ENCODE results near the gene NRCAM. TPM values are rescaled to one million over a fixed set of nuclear protein-coding genes. Genes with fewer than 3 reads are reported as not detected.

The NRCAM gene
- polyA plus RNA-seq, 2 of the 4 experiments (the other 2 are of a cell fraction), result 129 to 210 TPM

- Histone ChIP-seq H3K4me2 (no peak overlapping the region), H3K27ac (no peak overlapping the region; a peak in 1 of 6 replicates), H3K4me3 (no peak overlapping the region), H3K4me1 (peaks cover 50% of the 10 kb centered on the region), H3K9me3 (no peaks in the 10 kb centered on the region)
- CTCF ChIA-PET, result no interaction called here
- WGBS (ENCODE audit: missing lambda C conversion rate), result 89% methylated on average over 3 of the region's 3 CpGs
- ATAC-seq (no peak), FAIRE-seq (no peak), DNase-seq (ENCODE audit: low read depth in 1 of 2, low spot score in 1 of 2) (no peak)
- TF ChIP-seq JUN (IDR thresholded peaks at IDR 0.05) (no peak), BHLHE40 (IDR thresholded peaks at IDR 0.05; ENCODE audit: low read depth, low read length) (no peak), ESRRA (IDR thresholded peaks at IDR 0.05; ENCODE audit: borderline replicate concordance, low read length) (no peak), MAFK (IDR thresholded peaks at IDR 0.05; ENCODE audit: partially characterized antibody) (no peak), ZSCAN20 (CRISPR knock-in tag; IDR thresholded peaks at IDR 0.05) (no peak), HMGXB4 (CRISPR knock-in tag; IDR thresholded peaks at IDR 0.05; ENCODE audit: borderline replicate concordance) (no peak), ZNF302 (CRISPR knock-in tag; IDR thresholded peaks at IDR 0.05) (no peak), BCL3 (IDR thresholded peaks at IDR 0.05) (no peak), HDAC2 (IDR thresholded peaks at IDR 0.05) (no peak), HOXA7 (CRISPR knock-in tag; IDR thresholded peaks at IDR 0.05) (no peak), RNF2 (IDR thresholded peaks at IDR 0.05; ENCODE audit: borderline replicate concordance, low read depth) (no peak), CHD4 (IDR thresholded peaks at IDR 0.05; ENCODE audit: borderline replicate concordance) (no peak), JUNB (IDR thresholded peaks at IDR 0.05) (no peak), PBX3 (IDR thresholded peaks at IDR 0.05) (no peak), HES2 (IDR thresholded peaks at IDR 0.05) (no peak), FOSL2 (IDR thresholded peaks at IDR 0.05) (no peak), FOSL2 (CRISPR knock-in tag; IDR thresholded peaks at IDR 0.05) (no peak)
- POLR2A ChIA-PET, result no interaction called here
Measured at GRCh38 chr7:108303332-108303731, 152.9 kb downstream of the NRCAM start.

- no peak for TF ChIP-seq JUNB (IDR thresholded peaks at IDR 0.05)
- TF ChIP-seq CTCF (IDR thresholded peaks at IDR 0.05), result no peak
- no peak for TF ChIP-seq FOXS1 (CRISPR knock-in tag; IDR thresholded peaks at IDR 0.05)
- TF ChIP-seq MAFK (IDR thresholded peaks at IDR 0.05; ENCODE audit: partially characterized antibody), result peak; percentile 57
- no peak for TF ChIP-seq ELK1 (IDR thresholded peaks at IDR 0.05; ENCODE audit: low read depth, low read length)
- TF ChIP-seq JUN (IDR thresholded peaks at IDR 0.05), result no peak
- TF ChIP-seq ZFP36 (IDR thresholded peaks at IDR 0.05; ENCODE audit: borderline replicate concordance, partially characterized antibody), result no peak
- no peak for TF ChIP-seq SREBF2 (IDR thresholded peaks at IDR 0.05)
- no peak for TF ChIP-seq PBX3 (IDR thresholded peaks at IDR 0.05)
- no peak for FAIRE-seq
- Histone ChIP-seq H3K27ac (peak overlapping the region; percentile 10 to 43; a peak in 3 of 6 replicates), H3K4me2 (no peak overlapping the region), H3K4me3 (no peak overlapping the region), H3K9me3 (no peaks in the 10 kb centered on the region), H3K4me1 (peaks cover 59% of the 10 kb centered on the region)
- CTCF ChIA-PET, result no interaction called here
- DNase-seq (ENCODE audit: low read depth in 1 of 2, low spot score in 1 of 2), result no peak
- POLR2A ChIA-PET, result no interaction called here
- no peak for ATAC-seq
- 95% methylated on average over 2 of the region's 2 CpGs for WGBS (ENCODE audit: missing lambda C conversion rate)
Measured at GRCh38 chr7:108301387-108301786, 154.8 kb downstream of the NRCAM start.
